AG09319 (cell line): ENCODE results near the gene MAP3K6.

Source experiments
- DNase-seq: peaks from one replicate; pipeline ENCODE4 v3.0.0-alpha.2; 2010; ENCODE audit warnings: low read depth; ENCODE audit errors: extremely low read depth
- TF ChIP-seq, protein P1 (sequence below): IDR thresholded peaks from 2 replicates; pipeline ENCODE4 v1.5.1; 2011; ENCODE audit warnings: low read depth, mild to moderate bottlenecking, inconsistent platforms, low read length, moderate library complexity

Gene MAP3K6

DNA sequence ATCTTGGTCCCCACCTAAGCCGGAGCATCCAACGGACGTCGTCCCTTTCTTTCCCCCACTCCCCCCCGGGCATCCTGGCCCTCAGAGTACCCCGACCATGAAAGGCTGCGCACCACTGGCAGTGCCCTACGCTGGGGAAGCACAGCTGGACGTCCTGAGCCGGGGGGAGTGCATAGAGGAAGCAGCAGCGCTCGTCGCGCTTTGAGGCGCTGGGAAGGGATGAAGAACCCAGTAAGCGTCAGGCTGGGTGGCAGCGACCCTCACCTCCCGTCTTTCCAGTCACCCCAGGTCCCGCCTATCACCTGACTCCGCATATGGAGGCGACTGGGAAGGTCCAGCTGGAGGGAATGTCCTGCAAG is 5.7 kb downstream of the MAP3K6 start:
- TF ChIP-seq, protein P1, sequence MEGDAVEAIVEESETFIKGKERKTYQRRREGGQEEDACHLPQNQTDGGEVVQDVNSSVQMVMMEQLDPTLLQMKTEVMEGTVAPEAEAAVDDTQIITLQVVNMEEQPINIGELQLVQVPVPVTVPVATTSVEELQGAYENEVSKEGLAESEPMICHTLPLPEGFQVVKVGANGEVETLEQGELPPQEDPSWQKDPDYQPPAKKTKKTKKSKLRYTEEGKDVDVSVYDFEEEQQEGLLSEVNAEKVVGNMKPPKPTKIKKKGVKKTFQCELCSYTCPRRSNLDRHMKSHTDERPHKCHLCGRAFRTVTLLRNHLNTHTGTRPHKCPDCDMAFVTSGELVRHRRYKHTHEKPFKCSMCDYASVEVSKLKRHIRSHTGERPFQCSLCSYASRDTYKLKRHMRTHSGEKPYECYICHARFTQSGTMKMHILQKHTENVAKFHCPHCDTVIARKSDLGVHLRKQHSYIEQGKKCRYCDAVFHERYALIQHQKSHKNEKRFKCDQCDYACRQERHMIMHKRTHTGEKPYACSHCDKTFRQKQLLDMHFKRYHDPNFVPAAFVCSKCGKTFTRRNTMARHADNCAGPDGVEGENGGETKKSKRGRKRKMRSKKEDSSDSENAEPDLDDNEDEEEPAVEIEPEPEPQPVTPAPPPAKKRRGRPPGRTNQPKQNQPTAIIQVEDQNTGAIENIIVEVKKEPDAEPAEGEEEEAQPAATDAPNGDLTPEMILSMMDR = no peak

DNA sequence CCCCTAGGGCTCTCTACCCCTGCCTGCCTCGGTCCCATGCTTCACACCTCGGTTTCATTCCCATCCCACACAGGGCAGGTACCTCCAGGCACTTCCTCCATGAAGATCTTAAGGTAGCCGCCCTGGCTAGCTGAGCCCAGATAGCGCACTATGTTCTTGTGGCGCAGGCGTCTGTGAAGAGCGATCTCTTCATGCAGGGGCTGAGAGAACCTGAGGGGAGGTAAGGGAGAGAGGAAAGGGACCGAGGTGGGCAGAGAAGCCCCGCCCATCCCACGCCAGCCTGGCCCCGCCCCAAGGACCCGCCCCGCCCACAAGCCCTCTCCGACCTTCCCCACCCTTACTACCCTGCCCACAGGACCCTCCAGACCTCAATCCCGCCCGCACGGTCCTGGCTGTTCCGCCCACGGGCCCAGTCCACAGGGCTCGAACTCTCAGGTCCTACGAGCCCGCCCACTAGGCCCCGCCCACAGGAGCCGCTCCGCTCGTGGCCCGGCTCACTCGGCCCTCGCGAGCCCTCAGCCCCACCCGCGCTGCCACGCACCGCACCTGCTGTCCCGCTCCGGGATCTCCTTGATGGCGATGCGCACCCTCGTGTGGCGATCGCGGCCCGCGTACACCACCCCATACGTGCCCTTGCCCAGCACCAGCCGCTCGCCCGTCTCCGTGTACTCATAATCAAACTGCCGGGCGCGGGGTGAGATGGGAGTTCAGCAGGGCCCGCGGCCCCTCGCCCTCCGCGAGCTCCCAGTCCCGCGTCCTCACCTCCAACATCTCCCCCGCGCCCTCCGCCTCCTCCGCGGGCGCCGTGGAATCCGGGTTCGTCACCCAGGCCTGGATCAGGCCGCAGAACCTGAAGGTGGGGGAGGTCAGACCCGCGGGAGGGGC is 6.4 kb downstream of the MAP3K6 start:
- DNase-seq = no peak

More for the DNA sequence above, 5.7 kb downstream of the MAP3K6 start:
- DNase-seq = no peak

GRCh38 chr1:27359822-27360158 is 7.0 kb downstream of the MAP3K6 start:
- TF ChIP-seq, protein P1 = no peak
- DNase-seq = no peak

More for the DNA sequence above, 6.4 kb downstream of the MAP3K6 start:
- TF ChIP-seq, protein P1 = no peak

GRCh38 chr1:27358928-27359313 is 7.8 kb downstream of the MAP3K6 start:
- DNase-seq = no peak
- TF ChIP-seq, protein P1 = no peak

- TF ChIP-seq, protein P1 = no peak
These were observed 8.5 kb downstream of the MAP3K6 start for GRCh38 chr1:27358038-27358927.

DNA sequence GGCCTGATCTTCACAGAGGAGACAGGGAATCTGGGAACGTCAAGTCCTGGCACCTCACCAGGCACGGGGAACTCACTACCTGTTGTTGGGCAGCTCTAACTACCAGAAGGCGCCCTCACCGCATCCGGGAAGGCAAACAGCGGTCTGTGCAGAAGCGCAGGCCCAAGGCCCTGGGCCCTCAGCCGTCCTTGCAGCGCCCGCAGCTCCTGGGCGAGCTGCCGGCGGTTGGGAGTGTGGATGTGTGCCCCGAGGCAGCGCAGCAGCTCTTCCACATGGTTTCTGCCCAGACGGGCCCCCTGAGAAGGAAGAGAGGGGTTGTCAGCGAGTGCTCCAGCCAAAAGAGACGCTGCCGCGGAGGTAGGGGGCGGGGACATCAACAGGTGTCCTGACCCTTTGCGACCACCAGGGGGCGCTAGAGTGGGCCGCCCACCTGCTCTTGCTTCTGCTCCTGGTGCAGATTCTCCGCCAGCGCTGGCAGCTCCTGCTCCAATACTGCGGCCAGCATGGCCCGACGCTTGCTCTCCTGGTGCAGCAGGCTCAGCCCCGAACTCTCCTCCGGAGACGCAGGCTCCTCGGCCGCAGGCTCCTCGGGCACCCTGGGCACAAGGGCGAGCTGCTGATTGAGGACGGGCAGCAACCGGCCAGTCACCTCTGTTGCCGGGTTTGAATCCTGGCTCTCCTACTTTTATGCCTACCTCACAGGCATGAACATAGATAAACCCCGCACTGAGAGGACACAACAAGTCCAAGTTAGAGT is 9.3 kb downstream of the MAP3K6 start:
- DNase-seq = no peak
- TF ChIP-seq, protein P1 = peak; percentile 79

More at GRCh38 chr1:27358038-27358927, 8.5 kb downstream of the MAP3K6 start:
- DNase-seq = no peak
